ENCODE data around the gene ZSCAN23. TPM values are rescaled to one million over a fixed set of nuclear protein-coding genes. Genes with fewer than 3 reads are reported as not detected.
A peak's percentile ranks its signal among the peaks of the same experiment; 100 is the strongest.

The ZSCAN23 gene
- total and polyA plus RNA-seq, 9 of the 15 experiments (the other 6 are each of a cell fraction or from before 2014, with no cell fraction given), result 0.05 to 0.29 (median 0.21) TPM; not detected in 1

DNA sequence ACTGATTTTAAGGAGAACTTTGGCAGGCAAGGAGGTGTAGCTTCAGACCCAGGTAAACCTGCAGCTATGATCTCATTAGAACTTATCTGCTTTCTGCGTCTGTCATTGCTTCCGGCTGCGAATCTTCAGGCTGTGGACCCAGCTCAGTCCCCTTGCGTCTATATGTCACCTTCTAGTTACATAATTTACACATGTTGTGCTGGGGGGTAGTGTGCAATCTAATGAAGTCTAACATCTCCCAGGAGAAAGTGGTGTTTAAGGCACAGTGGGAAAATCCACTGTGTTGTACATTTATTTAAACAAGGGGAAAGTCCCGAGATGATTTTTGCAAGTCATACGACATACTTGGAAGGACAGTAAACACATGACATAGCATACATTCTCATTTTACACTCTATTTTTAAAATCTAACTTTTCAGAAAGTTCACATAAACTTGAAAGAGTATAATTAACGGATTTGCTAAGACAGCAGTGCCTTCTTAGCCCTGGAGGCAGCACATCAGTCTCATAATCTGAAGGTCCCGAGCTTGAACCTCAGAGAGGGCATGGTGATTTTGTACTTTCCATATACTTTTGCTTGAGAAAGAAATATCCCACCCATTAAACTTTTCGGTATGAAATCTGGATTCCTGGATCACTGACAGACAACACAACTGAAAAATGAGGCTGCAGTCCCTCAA lies 37.1 kb upstream of the ZSCAN23 start (continued):
- TF ChIP-seq, protein P1, sequence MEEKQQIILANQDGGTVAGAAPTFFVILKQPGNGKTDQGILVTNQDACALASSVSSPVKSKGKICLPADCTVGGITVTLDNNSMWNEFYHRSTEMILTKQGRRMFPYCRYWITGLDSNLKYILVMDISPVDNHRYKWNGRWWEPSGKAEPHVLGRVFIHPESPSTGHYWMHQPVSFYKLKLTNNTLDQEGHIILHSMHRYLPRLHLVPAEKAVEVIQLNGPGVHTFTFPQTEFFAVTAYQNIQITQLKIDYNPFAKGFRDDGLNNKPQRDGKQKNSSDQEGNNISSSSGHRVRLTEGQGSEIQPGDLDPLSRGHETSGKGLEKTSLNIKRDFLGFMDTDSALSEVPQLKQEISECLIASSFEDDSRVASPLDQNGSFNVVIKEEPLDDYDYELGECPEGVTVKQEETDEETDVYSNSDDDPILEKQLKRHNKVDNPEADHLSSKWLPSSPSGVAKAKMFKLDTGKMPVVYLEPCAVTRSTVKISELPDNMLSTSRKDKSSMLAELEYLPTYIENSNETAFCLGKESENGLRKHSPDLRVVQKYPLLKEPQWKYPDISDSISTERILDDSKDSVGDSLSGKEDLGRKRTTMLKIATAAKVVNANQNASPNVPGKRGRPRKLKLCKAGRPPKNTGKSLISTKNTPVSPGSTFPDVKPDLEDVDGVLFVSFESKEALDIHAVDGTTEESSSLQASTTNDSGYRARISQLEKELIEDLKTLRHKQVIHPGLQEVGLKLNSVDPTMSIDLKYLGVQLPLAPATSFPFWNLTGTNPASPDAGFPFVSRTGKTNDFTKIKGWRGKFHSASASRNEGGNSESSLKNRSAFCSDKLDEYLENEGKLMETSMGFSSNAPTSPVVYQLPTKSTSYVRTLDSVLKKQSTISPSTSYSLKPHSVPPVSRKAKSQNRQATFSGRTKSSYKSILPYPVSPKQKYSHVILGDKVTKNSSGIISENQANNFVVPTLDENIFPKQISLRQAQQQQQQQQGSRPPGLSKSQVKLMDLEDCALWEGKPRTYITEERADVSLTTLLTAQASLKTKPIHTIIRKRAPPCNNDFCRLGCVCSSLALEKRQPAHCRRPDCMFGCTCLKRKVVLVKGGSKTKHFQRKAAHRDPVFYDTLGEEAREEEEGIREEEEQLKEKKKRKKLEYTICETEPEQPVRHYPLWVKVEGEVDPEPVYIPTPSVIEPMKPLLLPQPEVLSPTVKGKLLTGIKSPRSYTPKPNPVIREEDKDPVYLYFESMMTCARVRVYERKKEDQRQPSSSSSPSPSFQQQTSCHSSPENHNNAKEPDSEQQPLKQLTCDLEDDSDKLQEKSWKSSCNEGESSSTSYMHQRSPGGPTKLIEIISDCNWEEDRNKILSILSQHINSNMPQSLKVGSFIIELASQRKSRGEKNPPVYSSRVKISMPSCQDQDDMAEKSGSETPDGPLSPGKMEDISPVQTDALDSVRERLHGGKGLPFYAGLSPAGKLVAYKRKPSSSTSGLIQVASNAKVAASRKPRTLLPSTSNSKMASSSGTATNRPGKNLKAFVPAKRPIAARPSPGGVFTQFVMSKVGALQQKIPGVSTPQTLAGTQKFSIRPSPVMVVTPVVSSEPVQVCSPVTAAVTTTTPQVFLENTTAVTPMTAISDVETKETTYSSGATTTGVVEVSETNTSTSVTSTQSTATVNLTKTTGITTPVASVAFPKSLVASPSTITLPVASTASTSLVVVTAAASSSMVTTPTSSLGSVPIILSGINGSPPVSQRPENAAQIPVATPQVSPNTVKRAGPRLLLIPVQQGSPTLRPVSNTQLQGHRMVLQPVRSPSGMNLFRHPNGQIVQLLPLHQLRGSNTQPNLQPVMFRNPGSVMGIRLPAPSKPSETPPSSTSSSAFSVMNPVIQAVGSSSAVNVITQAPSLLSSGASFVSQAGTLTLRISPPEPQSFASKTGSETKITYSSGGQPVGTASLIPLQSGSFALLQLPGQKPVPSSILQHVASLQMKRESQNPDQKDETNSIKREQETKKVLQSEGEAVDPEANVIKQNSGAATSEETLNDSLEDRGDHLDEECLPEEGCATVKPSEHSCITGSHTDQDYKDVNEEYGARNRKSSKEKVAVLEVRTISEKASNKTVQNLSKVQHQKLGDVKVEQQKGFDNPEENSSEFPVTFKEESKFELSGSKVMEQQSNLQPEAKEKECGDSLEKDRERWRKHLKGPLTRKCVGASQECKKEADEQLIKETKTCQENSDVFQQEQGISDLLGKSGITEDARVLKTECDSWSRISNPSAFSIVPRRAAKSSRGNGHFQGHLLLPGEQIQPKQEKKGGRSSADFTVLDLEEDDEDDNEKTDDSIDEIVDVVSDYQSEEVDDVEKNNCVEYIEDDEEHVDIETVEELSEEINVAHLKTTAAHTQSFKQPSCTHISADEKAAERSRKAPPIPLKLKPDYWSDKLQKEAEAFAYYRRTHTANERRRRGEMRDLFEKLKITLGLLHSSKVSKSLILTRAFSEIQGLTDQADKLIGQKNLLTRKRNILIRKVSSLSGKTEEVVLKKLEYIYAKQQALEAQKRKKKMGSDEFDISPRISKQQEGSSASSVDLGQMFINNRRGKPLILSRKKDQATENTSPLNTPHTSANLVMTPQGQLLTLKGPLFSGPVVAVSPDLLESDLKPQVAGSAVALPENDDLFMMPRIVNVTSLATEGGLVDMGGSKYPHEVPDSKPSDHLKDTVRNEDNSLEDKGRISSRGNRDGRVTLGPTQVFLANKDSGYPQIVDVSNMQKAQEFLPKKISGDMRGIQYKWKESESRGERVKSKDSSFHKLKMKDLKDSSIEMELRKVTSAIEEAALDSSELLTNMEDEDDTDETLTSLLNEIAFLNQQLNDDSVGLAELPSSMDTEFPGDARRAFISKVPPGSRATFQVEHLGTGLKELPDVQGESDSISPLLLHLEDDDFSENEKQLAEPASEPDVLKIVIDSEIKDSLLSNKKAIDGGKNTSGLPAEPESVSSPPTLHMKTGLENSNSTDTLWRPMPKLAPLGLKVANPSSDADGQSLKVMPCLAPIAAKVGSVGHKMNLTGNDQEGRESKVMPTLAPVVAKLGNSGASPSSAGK (IDR thresholded peaks at IDR 0.05), result 0 out of 2 replicates have a peak, but pooled peaks have one; percentile 18
- TF ChIP-seq, protein P2, sequence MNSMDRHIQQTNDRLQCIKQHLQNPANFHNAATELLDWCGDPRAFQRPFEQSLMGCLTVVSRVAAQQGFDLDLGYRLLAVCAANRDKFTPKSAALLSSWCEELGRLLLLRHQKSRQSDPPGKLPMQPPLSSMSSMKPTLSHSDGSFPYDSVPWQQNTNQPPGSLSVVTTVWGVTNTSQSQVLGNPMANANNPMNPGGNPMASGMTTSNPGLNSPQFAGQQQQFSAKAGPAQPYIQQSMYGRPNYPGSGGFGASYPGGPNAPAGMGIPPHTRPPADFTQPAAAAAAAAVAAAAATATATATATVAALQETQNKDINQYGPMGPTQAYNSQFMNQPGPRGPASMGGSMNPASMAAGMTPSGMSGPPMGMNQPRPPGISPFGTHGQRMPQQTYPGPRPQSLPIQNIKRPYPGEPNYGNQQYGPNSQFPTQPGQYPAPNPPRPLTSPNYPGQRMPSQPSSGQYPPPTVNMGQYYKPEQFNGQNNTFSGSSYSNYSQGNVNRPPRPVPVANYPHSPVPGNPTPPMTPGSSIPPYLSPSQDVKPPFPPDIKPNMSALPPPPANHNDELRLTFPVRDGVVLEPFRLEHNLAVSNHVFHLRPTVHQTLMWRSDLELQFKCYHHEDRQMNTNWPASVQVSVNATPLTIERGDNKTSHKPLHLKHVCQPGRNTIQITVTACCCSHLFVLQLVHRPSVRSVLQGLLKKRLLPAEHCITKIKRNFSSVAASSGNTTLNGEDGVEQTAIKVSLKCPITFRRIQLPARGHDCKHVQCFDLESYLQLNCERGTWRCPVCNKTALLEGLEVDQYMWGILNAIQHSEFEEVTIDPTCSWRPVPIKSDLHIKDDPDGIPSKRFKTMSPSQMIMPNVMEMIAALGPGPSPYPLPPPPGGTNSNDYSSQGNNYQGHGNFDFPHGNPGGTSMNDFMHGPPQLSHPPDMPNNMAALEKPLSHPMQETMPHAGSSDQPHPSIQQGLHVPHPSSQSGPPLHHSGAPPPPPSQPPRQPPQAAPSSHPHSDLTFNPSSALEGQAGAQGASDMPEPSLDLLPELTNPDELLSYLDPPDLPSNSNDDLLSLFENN (IDR thresholded peaks at IDR 0.05; ENCODE audit: low read depth in 2 of 2, low read length in 2 of 2), result peak in 1 of 2 experiments; percentile 55; a peak in 1 of 4 replicates
- peak; percentile 63 for TF ChIP-seq HDAC2 (IDR thresholded peaks at IDR 0.05)
- peak in 1 of 2 experiments; percentile 24 for TF ChIP-seq AFF1 (IDR thresholded peaks at IDR 0.05; ENCODE audit: low read depth in 1 of 2, partially characterized antibody in 2 of 2)
- no peak for TF ChIP-seq E2F5 (CRISPR knock-in tag; IDR thresholded peaks at IDR 0.05)
